Measurements from ENCODE around the gene DLAT.
A peak's percentile ranks its signal among the peaks of the same experiment; 100 is the strongest.

The DLAT gene

GRCh38 chr11:112024773-112025678 lies at the start of gene DLAT:
DLAT (plus strand) TSS chr11:112025408; CDS start chr11:112025473, 65 bp downstream.
- Histone ChIP-seq H3K9me3 (ENCODE audit: control insufficient read depth, insufficient read depth, low read depth, low read length) (no peaks in the 10 kb centered on the region), H3K27ac (ENCODE audit: low read depth, low read length) (peak within 1 kb of the TSS; percentile 69), H3K9ac (ENCODE audit: low read length) (peak within 1 kb of the TSS; percentile 86), H3K4me1 (ENCODE audit: control insufficient read depth, insufficient read depth, low read length) (peaks cover 5% of the 10 kb centered on the region; the same call in 1 of the 2 replicates), H3K36me3 (ENCODE audit: control insufficient read depth, insufficient read depth, low read length) (peaks cover 24% of the 10 kb centered on the region), H3K4me3 (ENCODE audit: low read depth, low read length) (peak within 1 kb of the TSS; percentile 72), H3K27me3 (ENCODE audit: control insufficient read depth, insufficient read depth, low read length) (no peaks in the 10 kb centered on the region)

- peak overlapping the region; percentile 74 for H3K9ac ChIP-seq (ENCODE audit: low read length)
Observed at GRCh38 chr11:111976119-111976766, 49.0 kb upstream of the DLAT start.

GRCh38 chr11:111976767-111977145 lies 48.5 kb upstream of the DLAT start:
- Histone ChIP-seq H3K36me3 (ENCODE audit: control insufficient read depth, insufficient read depth, low read length) (peaks cover 4% of the 10 kb centered on the region), H3K27me3 (ENCODE audit: control insufficient read depth, insufficient read depth, low read length) (no peaks in the 10 kb centered on the region), H3K4me1 (ENCODE audit: control insufficient read depth, insufficient read depth, low read length) (peaks cover 25% of the 10 kb centered on the region), H3K27ac (ENCODE audit: low read depth, low read length) (no peak overlapping the region), H3K9me3 (ENCODE audit: control insufficient read depth, insufficient read depth, low read depth, low read length) (no peaks in the 10 kb centered on the region), H3K9ac (ENCODE audit: low read length) (peak overlapping the region; percentile 74), H3K4me3 (ENCODE audit: low read depth, low read length) (peak overlapping the region; percentile 88)

More at GRCh38 chr11:111976119-111976766, 49.0 kb upstream of the DLAT start:
- peaks cover 4% of the 10 kb centered on the region for H3K36me3 ChIP-seq (ENCODE audit: control insufficient read depth, insufficient read depth, low read length)
- no peaks in the 10 kb centered on the region for H3K27me3 ChIP-seq (ENCODE audit: control insufficient read depth, insufficient read depth, low read length)
- no peak overlapping the region for H3K27ac ChIP-seq (ENCODE audit: low read depth, low read length)
- no peaks in the 10 kb centered on the region for H3K9me3 ChIP-seq (ENCODE audit: control insufficient read depth, insufficient read depth, low read depth, low read length)
- H3K4me1 ChIP-seq (ENCODE audit: control insufficient read depth, insufficient read depth, low read length) = peaks cover 21% of the 10 kb centered on the region
- H3K4me3 ChIP-seq (ENCODE audit: low read depth, low read length) = peak overlapping the region; percentile 88

- H3K27ac ChIP-seq (ENCODE audit: low read depth, low read length) = no peak overlapping the region
- H3K9me3 ChIP-seq (ENCODE audit: control insufficient read depth, insufficient read depth, low read depth, low read length) = no peaks in the 10 kb centered on the region
- peak overlapping the region; percentile 88 for H3K4me3 ChIP-seq (ENCODE audit: low read depth, low read length)
- H3K4me1 ChIP-seq (ENCODE audit: control insufficient read depth, insufficient read depth, low read length) = peaks cover 29% of the 10 kb centered on the region
- H3K9ac ChIP-seq (ENCODE audit: low read length) = peak overlapping the region; percentile 69
- peaks cover 2% of the 10 kb centered on the region for H3K36me3 ChIP-seq (ENCODE audit: control insufficient read depth, insufficient read depth, low read length)
- H3K27me3 ChIP-seq (ENCODE audit: control insufficient read depth, insufficient read depth, low read length) = no peaks in the 10 kb centered on the region
Observed at GRCh38 chr11:111977146-111978027, 47.8 kb upstream of the DLAT start.

GRCh38 chr11:111978028-111978771 lies 47.0 kb upstream of the DLAT start:
- H3K4me3 ChIP-seq (ENCODE audit: low read depth, low read length) = peak overlapping the region; percentile 88
- H3K9me3 ChIP-seq (ENCODE audit: control insufficient read depth, insufficient read depth, low read depth, low read length) = no peaks in the 10 kb centered on the region
- H3K36me3 ChIP-seq (ENCODE audit: control insufficient read depth, insufficient read depth, low read length) = no peaks in the 10 kb centered on the region; the same call in 1 of the 2 replicates
- H3K9ac ChIP-seq (ENCODE audit: low read length) = peak overlapping the region; percentile 69
- no peak overlapping the region for H3K27ac ChIP-seq (ENCODE audit: low read depth, low read length)
- H3K4me1 ChIP-seq (ENCODE audit: control insufficient read depth, insufficient read depth, low read length) = peaks cover 36% of the 10 kb centered on the region
- no peaks in the 10 kb centered on the region for H3K27me3 ChIP-seq (ENCODE audit: control insufficient read depth, insufficient read depth, low read length)

- H3K27ac ChIP-seq (ENCODE audit: low read depth, low read length) = no peak overlapping the region
- peaks cover 4% of the 10 kb centered on the region; the same call in 1 of the 2 replicates for H3K36me3 ChIP-seq (ENCODE audit: control insufficient read depth, insufficient read depth, low read length)
- H3K27me3 ChIP-seq (ENCODE audit: control insufficient read depth, insufficient read depth, low read length) = no peaks in the 10 kb centered on the region
- H3K9ac ChIP-seq (ENCODE audit: low read length) = no peak overlapping the region
- H3K9me3 ChIP-seq (ENCODE audit: control insufficient read depth, insufficient read depth, low read depth, low read length) = no peaks in the 10 kb centered on the region
- peaks cover 51% of the 10 kb centered on the region for H3K4me1 ChIP-seq (ENCODE audit: control insufficient read depth, insufficient read depth, low read length)
- no peak overlapping the region for H3K4me3 ChIP-seq (ENCODE audit: low read depth, low read length)
Observed at GRCh38 chr11:111980062-111980461, 45.1 kb upstream of the DLAT start.

GRCh38 chr11:111981270-111981669 lies 43.9 kb upstream of the DLAT start:
- no peak overlapping the region for H3K27ac ChIP-seq (ENCODE audit: low read depth, low read length)
- no peak overlapping the region for H3K9ac ChIP-seq (ENCODE audit: low read length)

GRCh38 chr11:111982019-111982464 lies 43.2 kb upstream of the DLAT start:
- peaks cover 42% of the 10 kb centered on the region for H3K4me1 ChIP-seq (ENCODE audit: control insufficient read depth, insufficient read depth, low read length)
- no peaks in the 10 kb centered on the region for H3K27me3 ChIP-seq (ENCODE audit: control insufficient read depth, insufficient read depth, low read length)
- peak overlapping the region; percentile 44 for H3K4me3 ChIP-seq (ENCODE audit: low read depth, low read length)
- peaks cover 12% of the 10 kb centered on the region; the same call in 1 of the 2 replicates for H3K36me3 ChIP-seq (ENCODE audit: control insufficient read depth, insufficient read depth, low read length)
- no peaks in the 10 kb centered on the region for H3K9me3 ChIP-seq (ENCODE audit: control insufficient read depth, insufficient read depth, low read depth, low read length)
- no peak overlapping the region for H3K9ac ChIP-seq (ENCODE audit: low read length)
- H3K27ac ChIP-seq (ENCODE audit: low read depth, low read length) = peak overlapping the region; percentile 35; the same call in 1 of the 2 replicates

More at GRCh38 chr11:111981270-111981669, 43.9 kb upstream of the DLAT start:
- Histone ChIP-seq H3K36me3 (ENCODE audit: control insufficient read depth, insufficient read depth, low read length) (peaks cover 11% of the 10 kb centered on the region; the same call in 1 of the 2 replicates), H3K27me3 (ENCODE audit: control insufficient read depth, insufficient read depth, low read length) (no peaks in the 10 kb centered on the region), H3K9me3 (ENCODE audit: control insufficient read depth, insufficient read depth, low read depth, low read length) (no peaks in the 10 kb centered on the region), H3K4me1 (ENCODE audit: control insufficient read depth, insufficient read depth, low read length) (peaks cover 46% of the 10 kb centered on the region), H3K4me3 (ENCODE audit: low read depth, low read length) (no peak overlapping the region)

GRCh38 chr11:111982541-111983186 lies 42.5 kb upstream of the DLAT start:
- Histone ChIP-seq H3K4me3 (ENCODE audit: low read depth, low read length) (peak overlapping the region; percentile 44), H3K27ac (ENCODE audit: low read depth, low read length) (peak overlapping the region; percentile 35), H3K27me3 (ENCODE audit: control insufficient read depth, insufficient read depth, low read length) (no peaks in the 10 kb centered on the region), H3K36me3 (ENCODE audit: control insufficient read depth, insufficient read depth, low read length) (peaks cover 14% of the 10 kb centered on the region; the same call in 1 of the 2 replicates), H3K9ac (ENCODE audit: low read length) (peak overlapping the region; percentile 20), H3K4me1 (ENCODE audit: control insufficient read depth, insufficient read depth, low read length) (peaks cover 42% of the 10 kb centered on the region), H3K9me3 (ENCODE audit: control insufficient read depth, insufficient read depth, low read depth, low read length) (no peaks in the 10 kb centered on the region)

All from HUES6 (cell line).